CD4-positive, alpha-beta T cell (primary cell): ENCODE data around the gene CCL13. TPM values are rescaled to one million over a fixed set of nuclear protein-coding genes. Genes with fewer than 3 reads are reported as not detected.

Experiments used
- ATAC-seq: fragments of 200-7000 bp; cut with Tn5 transposase; one replicate; pipeline ENCODE4 v1.10.0; 2022; ENCODE audit warnings: mild to moderate bottlenecking; ENCODE audit not compliant: poor library complexity
- CTCF ChIA-PET: fragments of 350-600 bp; sonication (Branson Sonifier 250); formaldehyde crosslinking; loops from one replicate; lab custom pipeline; 2021; ENCODE audit warnings: antibody characterized with exemption, inconsistent platforms; lab: Charles Lee
- POLR2A ChIA-PET: fragments of 350-600 bp; sonication (Branson Sonifier 250); formaldehyde crosslinking; loops from one replicate; lab custom pipeline; 2021; ENCODE audit warnings: antibody characterized with exemption, inconsistent platforms; lab: Charles Lee
- DNase-seq, 14 experiments: peaks; one replicate each; pipeline ENCODE4 v3.0.0-alpha.2; 2013 to 2020; ENCODE audit warnings: mixed read lengths in 2 of 14
- H3K27ac ChIP-seq, 2 donors: one replicate each; pipeline versions ENCODE4 v1.5.1 to v1.7.0; 2013; ENCODE audit warnings: low read length in 2 of 2, low read depth in 1 of 2, mild to moderate bottlenecking in 1 of 2
- H3K27me3 ChIP-seq, 2 experiments: 1 replicate in 1 of 2; 2 replicates in 1 of 2; pipeline versions ENCODE4 v1.6.1 to v1.7.0; 2013; ENCODE audit warnings: low read length in 2 of 2, control low read depth in 1 of 2, mild to moderate bottlenecking in 1 of 2, moderate library complexity in 1 of 2; ENCODE audit not compliant: insufficient read depth in 2 of 2, control insufficient read depth in 1 of 2
- H3K36me3 ChIP-seq: one replicate; pipeline ENCODE4 v1.6.1; 2013; ENCODE audit warnings: low read length, control low read depth; ENCODE audit not compliant: insufficient read depth
- H3K4me1 ChIP-seq: one replicate; pipeline ENCODE4 v1.6.1; 2013; ENCODE audit warnings: low read length, control low read depth; ENCODE audit not compliant: insufficient read depth
- H3K4me3 ChIP-seq: one replicate; pipeline ENCODE4 v1.5.1; 2013; ENCODE audit warnings: mild to moderate bottlenecking, low read length, moderate library complexity
- H3K9me3 ChIP-seq, 2 experiments: 1 replicate in 1 of 2; 2 replicates in 1 of 2; pipeline versions ENCODE4 v1.6.1 to v1.7.0; 2013; ENCODE audit warnings: low read length in 2 of 2, mild to moderate bottlenecking in 2 of 2, control low read depth in 1 of 2, moderate library complexity in 1 of 2; ENCODE audit not compliant: control insufficient read depth in 1 of 2, insufficient read depth in 1 of 2
- H3K27ac Mint-ChIP-seq: one replicate; pipeline ENCODE4 v1.8.0; 2020; ENCODE audit warnings: mixed read lengths
- H3K27me3 Mint-ChIP-seq: one replicate; pipeline ENCODE4 v1.8.0; 2021; ENCODE audit warnings: mixed read lengths
- H3K36me3 Mint-ChIP-seq: one replicate; pipeline ENCODE4 v1.8.0; 2021; ENCODE audit warnings: low read depth, mixed read lengths
- H3K4me1 Mint-ChIP-seq: one replicate; pipeline ENCODE4 v1.8.0; 2021; ENCODE audit warnings: low read depth, mixed read lengths
- H3K4me3 Mint-ChIP-seq: one replicate; pipeline ENCODE4 v1.8.0; 2020; ENCODE audit warnings: mild to moderate bottlenecking, mixed read lengths
- H3K9me3 Mint-ChIP-seq: one replicate; pipeline ENCODE4 v1.8.0; 2020; ENCODE audit warnings: mixed read lengths
- intact Hi-C, 2 experiments: fragments of 100-400 bp; cut with DNase I in 1 of 2; cut with micrococcal nuclease in 1 of 2; formaldehyde crosslinking; loops; one replicate each; pipeline versions ENCODE4 v1.15.1 to v1.9.0; 2023 to 2025; cut with DNase I, micrococcal nuclease
- total RNA-seq, 174 experiments: library from RNA in 2 of 174; stranded (reverse) in 2 of 174; gene quantifications; one replicate each; pipeline ENCODE4 v1.2.3 and lab custom pipeline; 2021 to 2026
- TF ChIP-seq, protein P1 (sequence below): fragments of 200-600 bp; IDR thresholded peaks from one replicate; pipeline ENCODE4 v1.8.0; 2022; ENCODE audit warnings: antibody characterized with exemption, mild to moderate bottlenecking

CCL13 gene
- total RNA-seq, 2 experiments from 2014 or later = not detected

DNA sequence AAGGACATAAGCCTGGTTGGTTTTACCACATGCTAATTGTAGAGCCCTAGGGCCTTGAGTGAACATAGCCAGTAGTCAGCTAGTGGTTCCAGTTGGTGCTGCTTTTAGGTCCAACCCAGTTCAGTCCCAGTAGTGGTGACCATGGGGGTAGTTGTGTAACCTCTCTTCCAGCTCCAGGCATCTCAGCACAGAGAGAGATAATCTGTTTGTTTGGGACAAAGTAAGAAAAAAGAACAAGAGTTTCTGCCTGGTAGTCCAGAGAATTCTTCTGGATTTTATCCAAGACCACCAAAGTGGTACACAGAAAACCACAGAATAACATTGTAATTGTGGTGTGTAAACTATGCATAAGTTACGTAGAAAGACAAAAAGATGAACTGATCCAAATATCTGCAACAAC is 5.2 kb upstream of the CCL13 start:
- TF ChIP-seq, protein P1, sequence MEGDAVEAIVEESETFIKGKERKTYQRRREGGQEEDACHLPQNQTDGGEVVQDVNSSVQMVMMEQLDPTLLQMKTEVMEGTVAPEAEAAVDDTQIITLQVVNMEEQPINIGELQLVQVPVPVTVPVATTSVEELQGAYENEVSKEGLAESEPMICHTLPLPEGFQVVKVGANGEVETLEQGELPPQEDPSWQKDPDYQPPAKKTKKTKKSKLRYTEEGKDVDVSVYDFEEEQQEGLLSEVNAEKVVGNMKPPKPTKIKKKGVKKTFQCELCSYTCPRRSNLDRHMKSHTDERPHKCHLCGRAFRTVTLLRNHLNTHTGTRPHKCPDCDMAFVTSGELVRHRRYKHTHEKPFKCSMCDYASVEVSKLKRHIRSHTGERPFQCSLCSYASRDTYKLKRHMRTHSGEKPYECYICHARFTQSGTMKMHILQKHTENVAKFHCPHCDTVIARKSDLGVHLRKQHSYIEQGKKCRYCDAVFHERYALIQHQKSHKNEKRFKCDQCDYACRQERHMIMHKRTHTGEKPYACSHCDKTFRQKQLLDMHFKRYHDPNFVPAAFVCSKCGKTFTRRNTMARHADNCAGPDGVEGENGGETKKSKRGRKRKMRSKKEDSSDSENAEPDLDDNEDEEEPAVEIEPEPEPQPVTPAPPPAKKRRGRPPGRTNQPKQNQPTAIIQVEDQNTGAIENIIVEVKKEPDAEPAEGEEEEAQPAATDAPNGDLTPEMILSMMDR = no peak
- ChIA-PET POLR2A (no interaction called here), CTCF (no interaction called here)
- DNase-seq (no peak), ATAC-seq (no peak)
- Histone ChIP-seq H3K36me3 (no peaks in the 10 kb centered on the region), H3K4me3 (no peak overlapping the region), H3K27me3 (peaks cover 3 to 6% of the 10 kb centered on the region in 2 experiments), H3K27ac (no peak overlapping the region), H3K9me3 (no peaks in the 10 kb centered on the region), H3K4me1 (no peaks in the 10 kb centered on the region)
- Mint-ChIP-seq H3K36me3 (no peaks in the 10 kb centered on the region), H3K27ac (no peak overlapping the region), H3K9me3 (peaks cover 2% of the 10 kb centered on the region), H3K4me1 (no peaks in the 10 kb centered on the region), H3K4me3 (no peak overlapping the region), H3K27me3 (peaks cover 18% of the 10 kb centered on the region)
- intact Hi-C loops = no loop called here

DNA sequence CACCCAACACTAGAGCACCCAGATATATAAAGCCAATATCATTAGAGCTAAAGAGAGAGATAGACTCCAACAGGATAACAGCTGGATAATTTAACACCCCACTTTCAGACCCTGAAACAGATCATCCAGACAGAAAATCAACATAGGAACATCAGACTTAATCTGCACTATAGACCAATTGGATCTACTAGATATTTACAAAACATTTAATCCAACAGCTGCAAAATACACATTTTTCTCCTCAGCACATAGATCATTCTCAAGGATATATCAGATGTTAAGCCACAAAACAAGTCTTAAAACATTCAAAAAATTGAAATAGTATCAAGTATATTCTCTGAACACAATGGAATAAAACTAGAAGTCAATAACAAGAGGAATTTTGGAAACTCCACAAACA is 4.1 kb upstream of the CCL13 start:
- ATAC-seq (no peak), DNase-seq (no peak)
- H3K36me3 Mint-ChIP-seq = no peaks in the 10 kb centered on the region
- H3K9me3 Mint-ChIP-seq = peaks cover 2% of the 10 kb centered on the region
- TF ChIP-seq, protein P1 = no peak
- peaks cover 19% of the 10 kb centered on the region for H3K27me3 Mint-ChIP-seq
- Histone ChIP-seq H3K27ac (no peak overlapping the region), H3K4me3 (no peak overlapping the region), H3K9me3 (no peaks in the 10 kb centered on the region), H3K4me1 (no peaks in the 10 kb centered on the region), H3K36me3 (no peaks in the 10 kb centered on the region), H3K27me3 (peaks cover 3 to 6% of the 10 kb centered on the region in 2 experiments)
- ChIA-PET CTCF (no interaction called here), POLR2A (no interaction called here)
- intact Hi-C loops = no loop called here
- H3K4me3 Mint-ChIP-seq = no peak overlapping the region
- H3K4me1 Mint-ChIP-seq = no peaks in the 10 kb centered on the region
- H3K27ac Mint-ChIP-seq = no peak overlapping the region

DNA sequence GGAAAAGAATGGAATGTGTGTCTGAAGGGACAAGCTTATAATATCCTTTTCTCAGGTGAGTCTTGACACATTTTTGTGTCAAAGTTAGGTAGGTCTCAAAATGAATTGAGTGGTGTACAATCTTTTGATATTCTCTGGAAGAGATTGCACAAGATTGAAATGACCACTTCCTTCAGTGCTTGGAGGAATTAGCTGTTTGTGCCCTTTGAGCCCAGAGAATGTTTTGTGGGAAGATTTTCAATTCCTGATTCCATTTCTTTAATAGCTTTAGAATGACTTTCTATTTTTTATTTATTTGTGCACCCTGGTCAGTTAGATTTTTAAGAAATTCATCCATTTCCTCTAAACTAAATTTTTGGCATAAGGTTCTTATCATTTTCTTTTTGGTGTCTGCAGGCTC is 1.6 kb upstream of the CCL13 start:
- no peak overlapping the region for H3K27ac ChIP-seq
- no peak overlapping the region for H3K4me3 ChIP-seq
- Mint-ChIP-seq H3K36me3 (no peaks in the 10 kb centered on the region), H3K4me1 (no peaks in the 10 kb centered on the region), H3K27me3 (peaks cover 8% of the 10 kb centered on the region), H3K27ac (no peak overlapping the region), H3K4me3 (no peak overlapping the region), H3K9me3 (peaks cover 2% of the 10 kb centered on the region)
- no peaks in the 10 kb centered on the region for H3K4me1 ChIP-seq
- H3K9me3 ChIP-seq = no peaks in the 10 kb centered on the region
- CTCF ChIA-PET = no interaction called here
- no peak for ATAC-seq
- DNase-seq = no peak
- TF ChIP-seq, protein P1 = no peak
- POLR2A ChIA-PET = no interaction called here
- peaks cover 0 to 3% of the 10 kb centered on the region in 2 experiments for H3K27me3 ChIP-seq
- no peaks in the 10 kb centered on the region for H3K36me3 ChIP-seq
- intact Hi-C loops = no loop called here
